Measurements from ENCODE around the gene GIT1.
"Not testable (repeated sequence)": the region's sequence is repeated elsewhere in the genome, so short reads cannot be mapped to it uniquely, and the experiment has no call there.

Gene GIT1

GRCh38 chr17:29567554-29568330, 21.7 kb downstream of the GIT1 start:
- no peak for DNase-seq (ENCODE audit: low read depth in 2 of 2)

- no peak for DNase-seq (ENCODE audit: low read depth in 2 of 2)
Observed at GRCh38 chr17:29567304-29567553, 22.2 kb downstream of the GIT1 start.

- DNase-seq (ENCODE audit: low read depth in 2 of 2), result no peak
Observed at GRCh38 chr17:29566473-29567303, 22.8 kb downstream of the GIT1 start, which contains the start of gene ABHD15. ABHD15 (minus strand) TSS chr17:29567037; CDS start chr17:29566966, 71 bp downstream.

GRCh38 chr17:29565643-29566472, 23.6 kb downstream of the GIT1 start:
- DNase-seq (ENCODE audit: low read depth in 2 of 2), result no peak

- no peak for DNase-seq (ENCODE audit: low read depth in 2 of 2)
Observed at GRCh38 chr17:29563816-29564215, 25.6 kb downstream of the GIT1 start.

- DNase-seq (ENCODE audit: low read depth in 2 of 2), result no peak
Observed at GRCh38 chr17:29562615-29563014, 26.8 kb downstream of the GIT1 start.

GRCh38 chr17:29561554-29562517, 27.6 kb downstream of the GIT1 start:
- no peak for DNase-seq (ENCODE audit: low read depth in 2 of 2)

GRCh38 chr17:29560316-29560715, 29.1 kb downstream of the GIT1 start:
- no peak for DNase-seq (ENCODE audit: low read depth in 2 of 2)

GRCh38 chr17:29559640-29560039, 29.8 kb downstream of the GIT1 start:
- no peak for DNase-seq (ENCODE audit: low read depth in 2 of 2)

- DNase-seq (ENCODE audit: low read depth in 2 of 2), result not testable (repeated sequence)
Observed at GRCh38 chr17:29558139-29558538, 31.3 kb downstream of the GIT1 start.

GRCh38 chr17:29557739-29558116, 31.7 kb downstream of the GIT1 start:
- no peak for DNase-seq (ENCODE audit: low read depth in 2 of 2)

- no peak for DNase-seq (ENCODE audit: low read depth in 2 of 2)
Observed at GRCh38 chr17:29557085-29557738, 32.2 kb downstream of the GIT1 start.

GRCh38 chr17:29555840-29556239, 33.6 kb downstream of the GIT1 start:
- no peak for DNase-seq (ENCODE audit: low read depth in 2 of 2)

- no peak for DNase-seq (ENCODE audit: low read depth in 2 of 2)
Observed at GRCh38 chr17:29549177-29549923, 40.1 kb downstream of the GIT1 start.

- DNase-seq (ENCODE audit: low read depth in 2 of 2), result no peak
Observed at GRCh38 chr17:29546830-29547229, 42.6 kb downstream of the GIT1 start.

GRCh38 chr17:29546085-29546484, 43.4 kb downstream of the GIT1 start:
- no peak for DNase-seq (ENCODE audit: low read depth in 2 of 2)

- no peak for DNase-seq (ENCODE audit: low read depth in 2 of 2)
Observed at GRCh38 chr17:29544066-29544465, 45.4 kb downstream of the GIT1 start.

- DNase-seq (ENCODE audit: low read depth in 2 of 2), result no peak
Observed at GRCh38 chr17:29533976-29534375, 55.5 kb downstream of the GIT1 start.

- no peak for DNase-seq (ENCODE audit: low read depth in 2 of 2)
Observed at GRCh38 chr17:29526322-29526721, 63.1 kb downstream of the GIT1 start.

- no peak for DNase-seq (ENCODE audit: low read depth in 2 of 2)
Observed at GRCh38 chr17:29524692-29525091, 64.8 kb downstream of the GIT1 start.
